Endothelial cell of umbilical vein (primary cell): Measurements from ENCODE around the gene LNPEP. TPM values are rescaled to one million over a fixed set of nuclear protein-coding genes. Genes with fewer than 3 reads are reported as not detected.

Experiments used
- BruUV-seq: library from RNA; stranded (reverse); fragments of 400-500 nt; replicated peaks from 2 replicates; lab custom pipeline; 2021; lab: Mats Ljungman, UMichigan
- CTCF ChIA-PET: fragments of 300-600, 350-600 bp; sonication (Branson Sonifier 250); formaldehyde crosslinking; loops from one replicate; lab custom pipeline; 2021; ENCODE audit warnings: antibody characterized with exemption, inconsistent platforms; lab: Charles Lee
- POLR2A ChIA-PET: fragments of 300-600, 350-600 bp; sonication (Branson Sonifier 250); formaldehyde crosslinking; loops from one replicate; lab custom pipeline; 2021; ENCODE audit warnings: antibody characterized with exemption, inconsistent platforms; lab: Charles Lee
- DNase-seq: peaks from one replicate; pipeline ENCODE4 v3.0.0-alpha.2; 2011; ENCODE audit warnings: low read depth, low spot score
- FAIRE-seq: peaks from 2 replicates; lab custom pipeline; 2011; peaks lifted over from hg19 to GRCh38; lab: Jason Lieb, UNC
- H2AFZ ChIP-seq: 2 replicates; pipeline ENCODE4 v1.6.0; 2012; ENCODE audit warnings: low read depth, low read length, control low read depth, inconsistent platforms
- H3K27ac ChIP-seq: 2 replicates; pipeline ENCODE4 v1.5.1; 2011; ENCODE audit warnings: low read depth, mild to moderate bottlenecking, control low read depth, low read length, moderate library complexity; ENCODE audit not compliant: insufficient read depth
- H3K27me3 ChIP-seq, 2 experiments: 2 replicates each; pipeline versions ENCODE4 v1.6.0 to v1.6.1; 2011; ENCODE audit warnings: low read length in 2 of 2, mixed read lengths in 1 of 2; ENCODE audit not compliant: control insufficient read depth in 2 of 2, insufficient read depth in 2 of 2
- H3K36me3 ChIP-seq, 2 experiments: 2 replicates in 1 of 2; 3 replicates in 1 of 2; pipeline ENCODE4 v1.5.1; 2011; ENCODE audit warnings: low read length in 2 of 2, mild to moderate bottlenecking in 1 of 2, moderate library complexity in 1 of 2; ENCODE audit not compliant: control insufficient read depth in 2 of 2, insufficient read depth in 2 of 2; ENCODE audit errors: extremely low read depth in 1 of 2
- H3K4me1 ChIP-seq: 3 replicates; pipeline ENCODE4 v1.5.1; 2011; ENCODE audit warnings: mild to moderate bottlenecking, low read length; ENCODE audit not compliant: control insufficient read depth, insufficient read depth; ENCODE audit errors: extremely low read depth
- H3K4me2 ChIP-seq: 2 replicates; pipeline ENCODE4 v1.6.1; 2011; ENCODE audit warnings: low read length, control low read depth, mixed read lengths; ENCODE audit not compliant: insufficient read depth
- H3K4me3 ChIP-seq, 3 experiments: fragments of 200-600 bp in 1 of 3; sonication (generic), shearing (Covaris generic) in 1 of 3; replicated peaks in 1 of 3; 2 replicates each; pipeline ENCODE4 v1.5.1; 2011 to 2016; ENCODE audit warnings: control low read depth in 3 of 3, low read length in 3 of 3, mild to moderate bottlenecking in 2 of 3, inconsistent platforms in 1 of 3, low read depth in 1 of 3, moderate library complexity in 1 of 3; ENCODE audit not compliant: insufficient read depth in 1 of 3
- H3K79me2 ChIP-seq: 2 replicates; pipeline ENCODE4 v1.6.0; 2012; ENCODE audit warnings: low read length, inconsistent platforms; ENCODE audit not compliant: control insufficient read depth, insufficient read depth
- H3K9ac ChIP-seq: replicated peaks from 2 replicates; pipeline ENCODE3; 2011; ENCODE audit warnings: low read length, control low read depth; ENCODE audit not compliant: insufficient read depth; ENCODE audit errors: extremely low read depth
- H3K9me1 ChIP-seq: replicated peaks from 3 replicates; pipeline ENCODE4 v1.6.0; 2011; ENCODE audit warnings: mild to moderate bottlenecking, low read length; ENCODE audit not compliant: control insufficient read depth, insufficient read depth; ENCODE audit errors: extremely low read depth
- H3K9me3 ChIP-seq: replicated peaks from 2 replicates; pipeline ENCODE4 v1.5.1; 2012; ENCODE audit warnings: low read length, inconsistent platforms; ENCODE audit not compliant: control insufficient read depth, insufficient read depth
- H4K20me1 ChIP-seq: replicated peaks from 2 replicates; pipeline ENCODE3; 2011; ENCODE audit warnings: mild to moderate bottlenecking, low read length; ENCODE audit not compliant: control insufficient read depth, insufficient read depth; ENCODE audit errors: extremely low read depth
- EZH2 ChIP-seq: IDR thresholded peaks from 2 replicates; pipeline ENCODE4 v1.6.1; 2012; ENCODE audit warnings: borderline replicate concordance, low read depth, mild to moderate bottlenecking, moderate library complexity, low read length, inconsistent platforms; ENCODE audit not compliant: severe bottlenecking
- FOS ChIP-seq: IDR thresholded peaks from 2 replicates; pipeline ENCODE4 v1.6.1; 2011; ENCODE audit warnings: mild to moderate bottlenecking, low read length, moderate library complexity, borderline replicate concordance; ENCODE audit not compliant: insufficient read depth
- GATA2 ChIP-seq: IDR thresholded peaks from 2 replicates; pipeline ENCODE4 v1.7.0; 2011; ENCODE audit warnings: low read depth, mild to moderate bottlenecking, moderate library complexity, mixed read lengths, low read length; ENCODE audit not compliant: insufficient read length, insufficient read depth
- JUN ChIP-seq: IDR thresholded peaks from 2 replicates; pipeline ENCODE4 v1.6.1; 2011; ENCODE audit warnings: borderline replicate concordance, low read depth; ENCODE audit not compliant: insufficient read length, insufficient read depth
- MYC ChIP-seq: IDR thresholded peaks from one replicate; pipeline ENCODE4 v1.6.1; 2011; ENCODE audit warnings: mild to moderate bottlenecking, low read depth, low read length
- POLR2A ChIP-seq: IDR thresholded peaks from 2 replicates; pipeline ENCODE4 v1.6.1; 2012; ENCODE audit warnings: low read depth, mild to moderate bottlenecking, control low read depth, low read length
- POLR2AphosphoS5 ChIP-seq: IDR thresholded peaks from 2 replicates; pipeline ENCODE4 v1.6.1; 2012; ENCODE audit warnings: low read depth, mild to moderate bottlenecking, control low read depth, low read length, moderate library complexity; ENCODE audit not compliant: insufficient read depth
- dilution Hi-C: fragments of 300-500 bp; cut with MboI; formaldehyde crosslinking; loops from one replicate; pipeline ENCODE4 v1.15.0; 2019; ENCODE audit warnings: low sequenced_read_pairs; ENCODE audit not compliant: extremely low pct_ligation_motif_present
- intact Hi-C: fragments of 100-400 bp; cut with micrococcal nuclease; formaldehyde crosslinking; loops from one replicate; pipeline ENCODE4 v1.10.0; 2022
- polyA plus RNA-seq, 4 experiments: library from polyadenylated mRNA; depleted of rRNA in 3 of 4; stranded (reverse) in 3 of 4; unstranded in 1 of 4; fragments of >200 nt; gene quantifications; 2 replicates each; pipeline versions ENCODE4 v1.2.1 to v1.2.3, GENCODE V29; 2011 to 2012; ENCODE audit warnings: missing spikeins in 1 of 4
- total RNA-seq: library from RNA; stranded (reverse); gene quantifications from 2 replicates; pipeline ENCODE4 v1.2.3, GENCODE V29; 2021
- TF ChIP-seq, protein P1 (sequence below): IDR thresholded peaks from 2 replicates; pipeline ENCODE4 v1.6.1; 2011; ENCODE audit not compliant: insufficient read depth, insufficient read length
- TF ChIP-seq, protein P2 (sequence below), 2 donors: IDR thresholded peaks; 1 replicate in 1 of 2; 2 replicates in 1 of 2; pipeline ENCODE4 v1.5.1; 2011; ENCODE audit warnings: low read length in 2 of 2, mild to moderate bottlenecking in 2 of 2, moderate library complexity in 2 of 2, control low read depth in 1 of 2, inconsistent platforms in 1 of 2, low read depth in 1 of 2; ENCODE audit not compliant: insufficient read depth in 1 of 2; ENCODE audit errors: extremely low read depth in 1 of 2

The LNPEP gene
- total and polyA plus RNA-seq, 2 donors (not counting 3 experiments of a cell fraction or from before 2014, with no cell fraction given), result 7.0 to 23.5 TPM

DNA sequence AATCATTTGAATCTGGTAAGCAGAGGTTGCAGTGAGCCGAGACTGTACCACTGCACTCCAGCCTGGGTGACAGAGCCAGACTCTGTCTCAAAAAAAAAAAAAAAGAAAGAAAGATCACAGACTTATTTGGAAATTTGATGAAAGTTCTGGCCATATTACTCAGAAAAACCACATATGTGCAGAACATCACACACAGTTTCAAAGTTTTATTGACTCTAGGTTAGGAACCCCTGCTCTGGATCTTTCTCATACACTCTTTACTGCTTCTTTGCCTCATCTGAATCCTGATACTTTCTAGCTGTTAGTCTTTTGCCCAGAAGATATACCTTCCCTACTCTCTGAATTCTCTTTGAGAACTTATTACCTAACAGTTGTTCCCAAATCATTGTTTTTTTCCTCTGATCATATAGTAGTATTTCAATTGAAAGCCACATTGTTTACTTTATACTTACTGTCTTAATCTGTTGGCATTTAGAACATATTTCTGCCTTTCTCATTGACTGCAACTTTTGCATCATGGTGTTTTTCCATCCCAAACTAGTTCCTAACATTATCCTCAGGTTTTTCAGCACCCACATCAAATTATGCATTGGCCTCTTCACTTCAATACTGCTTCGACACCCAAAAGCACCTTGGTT, 68.7 kb downstream of the LNPEP start:
- Histone ChIP-seq H3K27ac (no peak overlapping the region), H3K4me1 (peaks cover 6% of the 10 kb centered on the region), H2AFZ (no peak overlapping the region), H3K9me3 (no peaks in the 10 kb centered on the region), H3K79me2 (no peaks in the 10 kb centered on the region), H4K20me1 (no peaks in the 10 kb centered on the region), H3K9ac (no peak overlapping the region), H3K27me3 (no peaks in the 10 kb centered on the region), H3K4me3 (no peak overlapping the region), H3K9me1 (no peaks in the 10 kb centered on the region), H3K36me3 (no peaks in the 10 kb centered on the region), H3K4me2 (no peak overlapping the region)
- intact Hi-C loops, result no loop called here
- dilution Hi-C loops, result no loop called here
- TF ChIP-seq GATA2 (no peak), JUN (no peak), FOS (no peak), POLR2AphosphoS5 (no peak), EZH2 (no peak), MYC (no peak), POLR2A (no peak)
- TF ChIP-seq, protein P1, sequence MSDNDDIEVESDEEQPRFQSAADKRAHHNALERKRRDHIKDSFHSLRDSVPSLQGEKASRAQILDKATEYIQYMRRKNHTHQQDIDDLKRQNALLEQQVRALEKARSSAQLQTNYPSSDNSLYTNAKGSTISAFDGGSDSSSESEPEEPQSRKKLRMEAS, result no peak
- TF ChIP-seq, protein P2, sequence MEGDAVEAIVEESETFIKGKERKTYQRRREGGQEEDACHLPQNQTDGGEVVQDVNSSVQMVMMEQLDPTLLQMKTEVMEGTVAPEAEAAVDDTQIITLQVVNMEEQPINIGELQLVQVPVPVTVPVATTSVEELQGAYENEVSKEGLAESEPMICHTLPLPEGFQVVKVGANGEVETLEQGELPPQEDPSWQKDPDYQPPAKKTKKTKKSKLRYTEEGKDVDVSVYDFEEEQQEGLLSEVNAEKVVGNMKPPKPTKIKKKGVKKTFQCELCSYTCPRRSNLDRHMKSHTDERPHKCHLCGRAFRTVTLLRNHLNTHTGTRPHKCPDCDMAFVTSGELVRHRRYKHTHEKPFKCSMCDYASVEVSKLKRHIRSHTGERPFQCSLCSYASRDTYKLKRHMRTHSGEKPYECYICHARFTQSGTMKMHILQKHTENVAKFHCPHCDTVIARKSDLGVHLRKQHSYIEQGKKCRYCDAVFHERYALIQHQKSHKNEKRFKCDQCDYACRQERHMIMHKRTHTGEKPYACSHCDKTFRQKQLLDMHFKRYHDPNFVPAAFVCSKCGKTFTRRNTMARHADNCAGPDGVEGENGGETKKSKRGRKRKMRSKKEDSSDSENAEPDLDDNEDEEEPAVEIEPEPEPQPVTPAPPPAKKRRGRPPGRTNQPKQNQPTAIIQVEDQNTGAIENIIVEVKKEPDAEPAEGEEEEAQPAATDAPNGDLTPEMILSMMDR (IDR thresholded peaks at IDR 0.05; ENCODE audit: extremely low read depth in 1 of 2, insufficient read depth in 1 of 2, low read depth in 1 of 2, low read length in 2 of 2), result no peak
- ChIA-PET CTCF (interaction anchor here (1.5 to 2.4 kb wide), 2 partner anchors 7 to 139 kb away, joined by 5 to 11 read pairs; no protein-coding TSS in a partner anchor), POLR2A (no interaction called here)
- no peak for DNase-seq
- no TSS peak for BruUV-seq
- no peak for FAIRE-seq
